NCI-H69 (cell line): ENCODE results near the gene SIAH1.
A peak's percentile ranks its signal among the peaks of the same experiment; 100 is the strongest.
"Not testable (repeated sequence)": the region's sequence is repeated elsewhere in the genome, so short reads cannot be mapped to it uniquely, and the experiment has no call there.

Experiments
- DNase-seq: peaks from one replicate; lab custom pipeline; 2025; lab: John Stamatoyannopoulos, UW

Gene SIAH1

DNA sequence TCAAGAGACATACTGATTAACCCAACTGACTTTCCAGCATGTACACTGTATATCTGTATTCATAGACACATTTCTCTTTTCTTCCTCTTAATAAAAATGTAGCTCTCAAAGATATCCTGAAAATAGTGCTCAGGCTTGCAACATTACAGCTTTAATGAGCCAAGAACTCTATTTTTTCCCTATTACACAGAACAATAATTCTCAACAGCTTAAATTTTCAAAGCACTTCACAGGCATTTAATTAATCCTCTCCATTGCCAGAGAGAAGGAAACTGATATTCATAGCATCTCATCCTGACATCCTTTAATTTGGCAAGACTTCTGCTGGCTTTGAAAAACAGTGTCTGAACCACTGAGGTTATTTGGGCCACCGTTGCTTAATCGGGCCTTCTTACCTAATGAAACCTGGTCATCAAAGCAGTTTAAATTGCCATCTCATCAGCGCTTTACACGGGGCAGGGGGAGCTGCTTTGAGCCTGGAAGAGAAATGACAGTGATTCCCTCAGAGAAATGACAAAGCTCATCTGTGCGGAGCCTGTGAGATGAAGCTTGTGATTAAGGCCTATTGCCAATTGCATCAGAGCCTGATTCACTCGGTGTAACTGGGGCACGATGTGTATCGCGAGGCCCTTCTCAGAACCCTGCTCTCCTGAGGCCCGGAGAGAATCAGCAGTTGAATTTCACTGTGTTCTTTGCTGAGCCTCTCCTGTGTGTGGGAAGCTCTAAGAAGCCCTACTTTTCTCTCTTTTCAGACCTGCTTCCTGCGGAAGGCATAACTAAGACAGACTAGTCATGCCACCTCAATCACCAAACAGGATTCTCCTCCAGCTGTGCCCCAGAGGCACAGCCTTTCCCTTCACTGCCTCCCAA lies 8.5 kb upstream of the SIAH1 start:
- DNase-seq = no peak

DNA sequence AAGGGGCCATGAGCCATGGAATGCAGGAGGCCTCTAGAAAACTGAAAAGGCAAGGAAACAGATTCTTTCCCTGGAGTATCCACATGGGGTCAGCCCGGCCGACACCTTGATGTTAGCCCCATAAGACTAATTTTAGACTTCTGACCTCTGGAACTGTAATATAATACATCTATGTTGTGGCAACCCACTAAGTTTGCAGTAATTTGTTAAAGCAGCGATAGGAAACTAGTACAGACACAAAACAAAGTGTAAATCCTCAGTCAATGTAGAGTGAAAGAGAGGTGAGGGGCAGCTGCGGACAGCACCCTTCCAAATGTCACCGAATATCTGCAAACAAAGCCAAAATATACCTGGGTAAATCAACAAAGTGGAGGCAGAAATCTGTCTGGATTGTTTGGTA lies 7.2 kb upstream of the SIAH1 start:
- no peak for DNase-seq

DNA sequence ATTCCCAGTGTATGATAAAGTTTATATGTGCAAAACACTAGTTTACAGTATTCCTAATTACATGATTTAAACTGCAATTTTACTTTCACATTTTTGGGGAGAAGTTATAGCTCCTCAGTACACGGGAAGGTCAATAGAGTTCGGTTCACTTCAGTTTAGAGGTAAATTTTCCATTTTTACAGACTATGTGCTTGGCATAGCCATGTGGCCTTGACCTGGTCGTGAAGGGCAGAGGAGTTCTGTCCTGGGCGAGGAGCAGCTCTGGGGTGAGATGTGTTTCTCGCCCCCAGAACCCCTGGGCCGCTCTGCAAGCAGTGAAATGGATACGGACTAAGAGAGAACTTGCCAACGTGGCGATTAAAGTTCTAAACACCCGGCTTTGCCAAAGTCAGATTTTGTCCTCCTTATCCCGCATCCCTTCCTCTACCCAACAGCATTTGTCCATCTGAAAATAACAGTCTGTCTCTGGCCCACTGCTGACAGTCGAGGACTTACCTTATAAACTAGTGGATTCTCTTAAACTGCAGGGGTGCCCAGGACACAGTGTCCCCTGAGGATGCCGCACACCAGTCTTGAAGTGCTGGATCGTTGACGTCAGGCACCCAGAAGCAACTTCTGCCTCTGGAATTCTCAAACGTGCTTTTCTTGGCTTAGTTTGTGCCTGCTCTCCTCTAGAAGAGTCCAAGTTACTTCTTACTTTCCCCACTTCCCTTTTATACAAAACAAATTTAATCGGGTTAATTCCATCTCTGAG lies 1.5 kb upstream of the SIAH1 start:
- no peak for DNase-seq

DNA sequence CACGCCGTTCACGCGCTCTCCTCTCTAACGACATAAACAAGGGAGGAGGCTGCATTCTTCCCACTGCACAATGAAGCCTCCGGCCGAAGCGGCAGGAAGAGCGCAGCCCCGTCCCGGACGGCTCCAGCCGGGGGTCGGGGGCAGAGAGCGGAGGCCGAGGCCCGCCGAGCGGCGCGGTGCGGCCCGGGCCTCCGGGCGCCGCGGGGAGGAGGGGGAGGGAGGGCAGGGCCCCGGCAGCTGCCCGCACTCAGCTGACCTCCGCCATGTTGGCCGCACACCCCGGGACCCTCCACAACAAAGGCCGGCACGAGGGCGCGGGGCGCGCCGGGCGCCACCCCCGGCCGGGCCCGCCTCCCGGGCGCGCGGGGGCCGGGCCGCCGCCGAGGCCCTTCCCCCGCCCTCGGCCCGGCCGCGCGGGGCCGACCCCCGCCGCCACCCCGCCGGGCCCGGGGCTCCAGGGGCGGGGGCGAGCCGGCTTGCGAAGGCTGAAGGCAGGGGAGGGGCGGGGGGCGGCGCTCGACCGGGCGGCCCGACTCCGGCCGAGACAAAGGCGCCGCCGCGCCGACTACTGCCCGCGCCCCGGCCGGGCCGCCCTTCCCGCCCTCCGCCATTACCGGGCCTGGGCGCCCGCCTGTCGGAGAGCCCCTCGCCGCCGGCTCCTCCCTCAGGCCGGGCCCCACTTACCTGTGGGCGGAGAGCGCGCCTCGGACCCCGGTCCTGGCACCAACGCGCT lies 527 bp downstream of the SIAH1 start:
- DNase-seq = peak; percentile 75

DNA sequence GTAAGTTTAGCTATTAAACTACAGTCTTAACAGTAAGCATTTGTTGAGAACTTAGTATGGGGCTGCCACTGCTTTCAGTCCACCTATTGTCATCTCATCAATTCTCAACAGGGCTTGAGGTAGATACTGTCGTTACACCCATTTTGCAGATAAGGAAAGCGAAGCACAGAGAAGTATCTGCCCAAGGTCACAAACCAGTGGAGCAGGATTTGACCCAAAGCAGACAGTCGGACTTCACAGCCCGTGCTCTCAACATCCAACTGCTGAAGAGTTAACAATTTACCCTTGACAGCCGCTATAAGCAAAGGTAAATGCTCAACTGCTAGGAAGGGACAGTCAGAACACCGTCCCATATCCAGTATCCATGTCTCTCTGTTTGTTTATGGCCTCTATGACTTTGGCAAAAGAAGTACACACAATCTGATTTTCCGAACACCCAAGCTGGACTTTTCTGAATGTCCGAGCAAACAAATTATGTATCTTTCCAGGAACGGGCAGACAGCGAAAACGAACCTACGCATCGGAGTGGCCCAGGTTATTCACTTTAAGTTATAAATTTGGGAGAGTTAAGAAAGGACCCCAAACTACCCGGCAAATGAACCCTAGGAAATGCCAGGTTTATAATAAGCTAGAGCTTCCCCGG lies 1.2 kb downstream of the SIAH1 start:
- DNase-seq = peak; percentile 25

DNA sequence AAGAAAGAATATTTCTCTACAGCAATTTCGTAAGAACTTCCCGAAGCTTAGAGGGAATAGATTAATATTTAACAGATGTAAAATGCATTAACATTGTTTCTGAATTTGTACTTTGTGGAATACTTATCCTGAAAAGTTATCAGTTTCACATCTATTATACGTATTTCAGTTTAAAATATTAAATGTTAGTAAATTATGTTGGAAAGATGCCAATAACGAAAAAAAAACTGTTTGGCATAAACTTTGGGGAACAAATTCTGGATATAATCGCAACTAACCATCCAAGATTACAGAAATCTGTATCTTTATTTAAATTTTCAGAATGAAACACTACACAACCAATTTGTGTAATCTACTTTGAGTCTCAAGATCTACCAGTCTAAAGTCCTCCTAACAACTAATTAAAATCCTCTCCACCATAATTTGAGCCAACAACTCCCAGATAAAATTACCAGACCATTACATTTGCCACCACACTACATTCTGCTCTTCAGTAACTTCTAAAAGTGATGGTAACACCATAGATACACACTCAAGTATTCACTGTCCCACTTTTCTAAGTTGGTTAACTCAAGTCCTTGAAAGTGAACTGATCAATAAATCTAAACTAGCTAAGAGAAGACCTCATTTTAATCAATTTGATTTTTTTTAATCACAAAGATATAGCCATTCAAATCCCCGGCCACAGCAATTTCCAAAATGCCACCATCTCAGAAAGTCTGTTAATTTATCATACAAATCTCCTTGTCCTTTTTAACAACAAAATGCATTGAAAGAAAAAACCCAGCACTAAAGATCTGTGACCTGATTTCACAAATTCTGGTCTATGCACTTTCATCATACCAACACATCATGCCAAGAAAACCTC lies 2.0 kb downstream of the SIAH1 start:
- DNase-seq = no peak

DNA sequence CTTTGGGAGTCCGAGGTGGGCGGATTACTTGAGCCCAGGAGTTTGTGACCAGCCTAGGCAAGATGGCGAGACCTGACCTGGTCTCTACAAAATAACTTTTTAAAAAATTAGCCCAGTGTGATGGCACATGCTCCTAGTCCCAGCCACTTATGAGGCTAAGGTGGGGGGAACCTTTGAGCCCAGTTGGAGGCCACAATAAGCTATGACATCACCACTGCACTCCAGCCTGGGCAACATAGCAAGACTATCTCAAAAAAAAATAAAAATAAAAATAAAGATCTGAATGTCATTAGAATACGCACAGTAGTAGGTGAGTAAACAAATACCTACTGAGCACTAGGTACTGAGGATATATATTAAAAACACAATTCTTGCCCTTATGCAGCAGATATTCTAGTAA lies 3.1 kb downstream of the SIAH1 start:
- DNase-seq = no peak

DNA sequence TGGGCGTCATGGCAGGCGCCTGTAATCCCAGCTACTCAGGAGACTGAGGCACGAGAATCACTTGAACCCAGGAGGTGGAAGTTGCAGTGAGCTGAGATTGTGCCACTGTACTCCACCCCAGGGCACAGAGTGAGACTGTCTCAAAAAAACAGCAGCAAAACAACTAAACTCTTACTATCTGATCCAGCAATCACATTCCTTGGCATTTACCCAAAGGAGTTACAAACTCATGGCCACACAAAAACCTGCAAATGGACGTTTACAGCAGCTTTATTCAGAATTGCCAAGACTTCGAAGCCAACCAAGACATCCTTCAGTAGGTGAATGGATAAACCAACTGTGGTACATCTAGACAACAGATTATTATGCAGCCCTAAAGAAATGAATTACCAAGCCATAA lies 4.0 kb downstream of the SIAH1 start:
- no peak for DNase-seq

DNA sequence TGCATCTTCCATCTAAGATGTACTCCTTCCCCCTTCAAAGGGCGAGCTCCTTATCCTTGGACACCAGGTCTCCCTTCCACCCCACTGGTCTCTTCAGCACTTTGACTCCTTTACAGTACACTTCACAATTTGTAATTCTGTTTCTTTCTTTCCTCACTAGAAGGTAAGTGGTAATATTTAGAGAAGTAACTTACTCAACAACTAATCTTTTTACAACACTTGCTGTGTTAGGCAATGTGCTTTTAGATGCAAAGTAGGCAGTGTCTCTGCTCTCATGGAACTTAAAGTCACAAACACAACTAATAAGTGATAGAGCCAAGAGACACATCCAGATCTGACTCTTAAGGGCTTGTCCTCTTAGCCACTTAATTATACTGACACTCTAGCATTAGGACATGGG lies 6.4 kb downstream of the SIAH1 start:
- DNase-seq = no peak

DNA sequence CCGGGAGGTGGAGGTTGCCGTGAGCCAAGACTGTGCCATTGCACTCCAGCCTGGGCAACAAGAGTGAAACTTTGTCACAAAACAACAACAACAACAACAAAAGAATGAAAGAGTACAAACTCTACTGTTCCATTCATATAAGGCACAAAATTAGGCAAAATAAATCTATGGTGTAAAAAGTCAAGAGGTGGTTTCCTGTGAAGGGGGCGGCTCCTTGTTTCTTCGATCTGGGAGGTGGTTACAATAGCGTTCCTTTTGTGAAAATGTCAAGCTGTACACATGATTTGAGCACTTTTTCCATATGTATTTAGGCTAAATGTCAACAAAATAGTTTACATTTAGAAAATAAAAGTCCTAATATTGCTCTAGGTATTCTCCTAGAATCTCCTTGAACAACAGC lies 6.9 kb downstream of the SIAH1 start:
- no peak for DNase-seq

DNA sequence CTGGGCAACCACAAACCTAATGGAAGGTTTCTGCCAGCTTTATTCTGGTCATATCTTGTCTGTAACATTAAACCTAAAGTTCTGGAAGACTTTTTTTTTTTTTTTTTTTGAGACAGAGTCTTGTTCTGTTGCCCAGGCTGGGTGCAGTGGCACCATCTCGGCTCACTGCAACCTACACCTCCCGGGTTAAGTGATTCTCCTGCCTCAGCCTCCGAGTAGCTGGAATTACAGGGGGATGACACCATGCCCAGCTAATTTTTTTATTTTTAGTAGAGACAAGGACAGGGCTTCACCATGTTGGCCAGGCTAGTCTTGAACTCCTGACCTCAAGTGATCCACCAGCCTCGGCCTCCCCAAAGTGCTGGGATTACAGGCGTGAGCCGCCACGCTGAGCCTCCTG lies 7.9 kb downstream of the SIAH1 start:
- not testable (repeated sequence) for DNase-seq

DNA sequence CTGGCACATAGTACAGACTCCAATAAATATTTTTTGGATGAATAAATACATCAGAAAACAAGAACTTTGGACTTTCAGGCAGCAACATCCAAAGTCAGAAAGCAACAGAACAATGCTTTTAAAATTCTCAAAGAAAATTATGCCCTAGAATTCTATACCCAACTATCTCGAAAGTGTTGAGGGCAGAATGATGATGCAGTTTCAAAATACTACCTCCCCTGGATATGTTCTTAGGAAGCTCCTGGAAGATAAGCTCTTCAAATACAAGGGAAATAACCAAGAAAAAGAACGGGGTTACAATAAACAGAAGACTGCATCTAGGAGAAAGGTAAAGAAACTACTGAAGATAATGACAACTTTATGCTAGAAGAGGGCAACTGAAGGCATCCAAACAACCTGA lies 11.0 kb downstream of the SIAH1 start:
- DNase-seq = no peak

DNA sequence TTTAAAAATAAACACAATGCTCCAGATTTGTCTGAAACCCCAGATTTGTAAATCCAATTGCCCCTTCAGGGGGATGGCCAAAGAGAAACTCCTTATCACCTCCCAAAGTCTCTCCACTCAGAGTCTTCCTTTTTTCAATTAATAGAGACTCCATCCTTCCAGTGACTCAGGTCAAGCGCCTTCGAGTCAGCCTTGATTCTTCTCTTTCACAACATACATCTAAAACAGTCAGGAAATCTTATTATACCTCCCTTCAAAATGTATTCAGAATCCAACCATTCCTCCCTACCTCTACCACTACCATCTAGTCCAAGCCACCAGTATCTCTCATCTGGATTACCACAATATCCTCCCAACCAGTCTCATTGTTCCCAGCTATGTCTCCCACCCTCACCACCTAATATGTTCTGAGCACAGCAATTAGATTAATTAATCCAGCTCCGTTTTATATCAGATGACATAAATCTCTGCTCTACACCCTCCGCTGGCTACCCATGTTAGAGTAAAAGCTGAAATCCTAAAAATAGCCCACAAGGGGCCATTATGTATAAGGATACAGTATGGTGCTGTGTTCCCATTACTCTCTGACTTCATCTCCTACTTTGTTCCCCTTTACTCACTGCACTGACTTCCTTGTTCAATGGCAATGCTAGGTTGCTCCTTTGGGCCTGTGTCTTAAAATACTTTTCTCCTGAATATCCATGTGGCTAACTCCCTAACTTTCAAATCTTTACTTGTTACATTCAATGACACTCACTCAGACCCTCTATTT lies 11.8 kb downstream of the SIAH1 start:
- DNase-seq = no peak

DNA sequence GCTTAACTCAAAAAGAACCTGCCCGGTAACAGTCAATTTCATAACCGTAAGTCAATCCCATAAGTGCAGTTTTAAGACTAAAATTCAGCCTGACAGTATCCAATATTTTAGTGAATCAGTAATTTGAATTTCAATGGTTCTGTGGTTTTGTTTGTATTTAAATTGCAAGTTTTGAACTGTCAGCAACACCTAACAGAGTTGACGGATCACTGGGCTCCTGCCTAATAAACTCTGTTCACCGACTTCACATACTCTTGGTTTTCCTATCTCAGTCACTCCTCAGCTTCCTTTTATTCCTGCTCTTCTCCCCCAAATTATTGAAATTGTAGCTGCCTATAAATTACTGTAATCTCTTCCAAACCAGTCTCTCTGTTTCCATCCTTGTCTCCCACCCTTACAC lies 12.5 kb downstream of the SIAH1 start:
- no peak for DNase-seq

DNA sequence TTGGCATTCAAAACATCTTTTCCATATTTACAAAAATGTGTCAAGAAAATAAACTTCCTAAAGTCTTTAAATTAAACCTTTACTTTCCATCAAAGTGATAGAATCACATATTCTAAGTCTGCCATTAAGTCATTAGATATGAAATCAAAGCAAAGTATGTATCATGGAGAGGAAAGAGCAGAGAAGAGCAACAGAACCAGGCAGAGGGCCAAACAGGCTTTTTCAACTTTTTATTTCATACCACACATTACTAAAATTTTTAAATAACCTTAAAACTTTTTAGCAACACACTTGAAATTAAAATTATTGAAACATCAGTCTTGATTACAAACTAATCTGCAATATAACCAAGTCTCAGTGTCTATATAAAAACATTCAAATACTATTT lies 13.8 kb downstream of the SIAH1 start:
- no peak for DNase-seq

DNA sequence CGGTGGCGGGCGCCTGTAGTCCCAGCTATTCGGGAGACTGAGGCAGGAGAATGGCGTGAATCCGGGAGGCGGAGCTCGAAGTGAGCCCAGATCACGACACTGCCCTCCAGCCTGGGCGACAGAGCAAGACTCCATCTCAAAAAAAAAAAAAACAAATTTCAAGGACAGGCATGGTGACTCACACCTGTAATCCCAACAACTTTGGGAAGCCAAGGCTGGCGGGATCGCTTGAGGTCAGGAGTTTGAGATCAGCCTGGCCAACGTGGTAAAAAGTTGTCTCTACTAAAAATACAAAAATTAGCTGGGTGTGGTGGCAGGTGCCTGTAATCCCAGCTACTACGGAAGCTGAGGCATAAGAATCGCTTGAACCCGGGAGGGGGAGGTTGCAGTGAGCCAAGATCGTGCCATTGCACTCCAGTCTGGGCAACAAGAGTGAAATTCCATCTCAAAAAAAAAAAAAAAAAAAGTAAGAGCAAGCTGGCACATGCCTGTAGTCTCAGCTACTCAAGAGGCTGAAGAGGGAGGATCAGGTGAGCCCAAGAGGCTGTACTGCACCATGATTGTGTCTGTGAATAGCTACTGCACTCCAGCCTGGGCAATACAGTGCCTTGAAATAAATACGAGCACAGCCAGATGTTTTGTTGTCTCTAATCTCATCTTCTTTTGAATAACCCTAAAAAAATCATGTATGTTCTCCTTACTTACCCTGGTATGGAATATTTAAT lies 14.4 kb downstream of the SIAH1 start:
- DNase-seq = not testable (repeated sequence)

DNA sequence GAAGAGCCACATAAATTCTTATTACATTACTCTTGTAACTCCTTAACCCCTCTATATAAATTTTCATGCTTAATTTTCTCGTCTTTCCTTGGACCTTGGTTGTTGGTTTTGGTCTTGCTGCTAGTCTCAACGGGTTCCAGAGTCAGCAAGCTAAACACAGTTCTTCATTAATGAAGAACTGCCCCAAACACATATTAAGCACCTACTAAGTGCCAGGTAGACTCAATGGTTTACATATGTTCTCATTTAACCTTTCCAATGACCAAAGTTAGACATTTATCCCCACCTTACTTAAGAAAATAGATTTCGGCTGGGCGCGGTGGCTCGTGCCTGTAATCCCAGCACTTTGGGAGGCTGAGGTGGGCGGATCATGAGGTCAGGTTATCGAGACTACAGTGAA lies 15.0 kb downstream of the SIAH1 start:
- no peak for DNase-seq

DNA sequence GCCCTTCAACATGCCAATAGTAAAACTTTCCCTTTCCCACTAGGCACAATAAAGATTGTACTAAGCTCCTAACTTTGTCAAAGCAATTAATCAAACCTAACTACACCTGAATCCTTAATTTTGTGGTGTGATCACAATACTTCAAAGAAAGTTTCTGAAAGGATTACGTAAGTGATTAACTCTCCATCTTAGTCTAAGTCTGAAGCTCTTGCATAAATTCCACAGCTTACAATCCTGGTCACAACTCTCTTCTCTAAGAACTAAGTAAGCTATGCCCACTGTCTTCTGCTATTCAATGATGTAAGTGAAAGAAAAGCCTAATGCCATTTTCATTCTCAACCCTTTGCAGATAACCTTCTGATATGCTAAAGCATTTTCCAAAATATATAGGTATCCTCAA lies 15.4 kb downstream of the SIAH1 start:
- no peak for DNase-seq

DNA sequence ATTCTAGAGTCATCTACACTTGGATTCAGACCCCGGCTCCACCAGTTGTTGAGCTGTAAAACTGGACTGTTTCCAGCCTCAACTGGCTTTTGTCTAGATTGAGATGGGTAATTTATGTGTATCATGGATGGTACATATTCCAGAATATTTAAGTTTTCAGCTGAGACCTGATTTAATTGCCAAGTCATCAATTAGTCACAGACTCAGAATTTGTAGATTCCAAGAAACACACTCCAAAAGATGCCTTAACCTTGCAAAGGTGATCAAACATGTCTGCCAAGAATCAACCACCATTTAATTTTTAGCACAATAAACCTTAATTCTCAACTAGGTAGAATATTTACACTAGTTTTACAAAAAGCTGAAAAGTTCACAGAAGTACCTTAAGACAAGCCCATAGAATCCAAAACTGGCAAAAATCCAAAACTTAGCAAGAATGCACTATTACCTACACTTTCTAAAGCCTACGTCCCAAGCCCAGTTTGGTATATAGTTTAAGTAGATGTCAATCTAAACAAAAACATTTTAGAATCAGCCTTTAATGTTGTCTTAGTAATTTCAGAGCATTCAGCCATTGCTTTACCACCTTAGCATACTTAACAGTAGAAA lies 17.7 kb downstream of the SIAH1 start:
- DNase-seq = no peak
